GM10266 (cell line): Measurements from ENCODE around the gene NUDT3.

Experiments used
- DNase-seq: peaks from one replicate; pipeline ENCODE4 v3.0.0; 2012; ENCODE audit errors: extremely low spot score
- TF ChIP-seq, protein P1 (sequence below): IDR thresholded peaks from 2 replicates; pipeline ENCODE4 v1.5.1; 2012; ENCODE audit warnings: mild to moderate bottlenecking, low read depth; ENCODE audit not compliant: control insufficient read depth, insufficient read depth; ENCODE audit errors: missing control alignments

NUDT3 gene

DNA sequence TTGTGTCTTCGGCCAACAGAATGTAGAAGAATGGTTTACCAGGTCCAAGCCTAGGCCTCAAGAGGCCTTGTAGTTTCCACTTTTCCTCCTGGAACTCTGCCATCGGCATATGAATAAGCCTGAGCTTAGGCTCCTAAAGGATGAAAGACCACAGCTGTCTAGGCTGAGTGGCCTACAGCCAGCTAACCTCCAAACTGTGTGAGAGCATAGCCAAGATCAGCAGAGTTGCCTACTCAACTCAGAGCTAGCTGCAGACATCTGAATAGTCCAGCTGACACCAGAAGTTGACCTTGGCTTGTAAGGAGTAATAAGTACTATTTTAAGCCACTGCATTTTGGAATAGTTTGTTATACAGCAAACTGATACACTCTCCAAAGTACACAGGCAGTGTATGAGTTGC, 91.1 kb downstream of the NUDT3 start:
- DNase-seq, result no peak

DNA sequence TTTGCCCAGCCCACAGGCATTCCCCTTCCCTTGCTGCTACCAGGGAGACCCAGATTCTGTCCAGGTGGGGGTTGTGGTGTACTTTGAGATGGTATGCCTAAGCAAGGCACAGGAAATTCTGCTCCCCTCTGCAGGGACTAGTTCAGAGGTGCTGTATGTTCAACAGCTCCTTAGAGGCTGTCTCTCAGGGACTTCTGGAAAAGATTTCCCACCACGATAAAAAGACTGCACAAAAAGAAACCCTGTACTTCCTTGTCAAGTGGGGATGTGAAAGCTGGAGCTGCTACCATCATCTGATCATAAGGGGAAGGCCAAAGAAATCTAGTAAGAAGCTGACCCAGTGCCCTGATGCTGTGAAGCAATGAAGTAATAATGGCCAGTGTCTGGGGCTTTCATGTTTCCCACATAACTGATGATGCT, 92.1 kb downstream of the NUDT3 start:
- DNase-seq, result no peak
- TF ChIP-seq, protein P1, sequence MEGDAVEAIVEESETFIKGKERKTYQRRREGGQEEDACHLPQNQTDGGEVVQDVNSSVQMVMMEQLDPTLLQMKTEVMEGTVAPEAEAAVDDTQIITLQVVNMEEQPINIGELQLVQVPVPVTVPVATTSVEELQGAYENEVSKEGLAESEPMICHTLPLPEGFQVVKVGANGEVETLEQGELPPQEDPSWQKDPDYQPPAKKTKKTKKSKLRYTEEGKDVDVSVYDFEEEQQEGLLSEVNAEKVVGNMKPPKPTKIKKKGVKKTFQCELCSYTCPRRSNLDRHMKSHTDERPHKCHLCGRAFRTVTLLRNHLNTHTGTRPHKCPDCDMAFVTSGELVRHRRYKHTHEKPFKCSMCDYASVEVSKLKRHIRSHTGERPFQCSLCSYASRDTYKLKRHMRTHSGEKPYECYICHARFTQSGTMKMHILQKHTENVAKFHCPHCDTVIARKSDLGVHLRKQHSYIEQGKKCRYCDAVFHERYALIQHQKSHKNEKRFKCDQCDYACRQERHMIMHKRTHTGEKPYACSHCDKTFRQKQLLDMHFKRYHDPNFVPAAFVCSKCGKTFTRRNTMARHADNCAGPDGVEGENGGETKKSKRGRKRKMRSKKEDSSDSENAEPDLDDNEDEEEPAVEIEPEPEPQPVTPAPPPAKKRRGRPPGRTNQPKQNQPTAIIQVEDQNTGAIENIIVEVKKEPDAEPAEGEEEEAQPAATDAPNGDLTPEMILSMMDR, result no peak

More for the DNA sequence above, 91.1 kb downstream of the NUDT3 start:
- TF ChIP-seq, protein P1, result no peak

DNA sequence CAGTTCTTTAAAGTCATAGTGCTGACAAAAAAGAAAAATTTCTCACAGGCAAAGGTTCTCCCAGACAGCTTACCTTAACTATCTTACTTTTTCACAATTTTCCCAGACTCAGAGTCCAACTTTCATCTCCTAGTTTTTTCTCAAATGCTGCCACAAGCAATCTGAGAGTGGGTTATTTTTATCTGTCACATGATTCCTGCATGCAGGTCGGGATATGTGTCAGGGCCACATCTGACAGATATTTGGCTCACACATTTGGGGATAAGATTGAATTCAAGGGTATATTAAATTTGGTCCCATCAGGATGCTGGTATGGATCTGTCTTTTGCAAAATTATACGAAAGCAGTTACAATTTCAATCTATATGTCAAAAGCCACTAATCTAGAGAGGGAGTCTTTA, 93.5 kb downstream of the NUDT3 start:
- TF ChIP-seq, protein P1, result no peak
- DNase-seq, result no peak

DNA sequence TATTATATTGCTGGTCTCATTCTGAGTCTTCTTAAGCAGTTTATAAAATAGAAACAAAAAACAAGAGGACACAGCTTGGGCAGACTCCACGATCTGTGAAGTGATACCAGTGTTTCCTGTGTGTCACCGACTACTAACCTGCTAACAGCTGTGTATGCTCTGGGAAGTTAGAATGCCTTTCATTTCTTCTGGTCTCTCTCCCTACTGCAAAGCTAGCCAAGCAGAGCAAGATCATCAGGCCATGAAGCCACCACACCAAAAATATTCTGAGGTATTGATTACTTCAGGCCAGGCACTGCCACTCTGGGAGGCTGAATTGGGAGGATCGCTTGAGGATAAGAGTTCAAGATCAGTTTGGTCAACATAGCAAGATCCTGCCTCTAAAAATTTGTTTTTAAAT, 96.7 kb downstream of the NUDT3 start:
- DNase-seq, result peak; percentile 59
- TF ChIP-seq, protein P1, result no peak

- TF ChIP-seq, protein P1, result no peak
- DNase-seq, result no peak
Observed at GRCh38 chr6:34292954-34293353, 99.5 kb downstream of the NUDT3 start.

GRCh38 chr6:34289137-34289536, 103.3 kb downstream of the NUDT3 start:
- no peak for DNase-seq
- TF ChIP-seq, protein P1, result no peak

GRCh38 chr6:34288581-34288980, 103.9 kb downstream of the NUDT3 start:
- DNase-seq, result peak; percentile 48
- TF ChIP-seq, protein P1, result no peak
